HepG2 (cell line): ENCODE measurements around the gene DCTN3. TPM values are rescaled to one million over a fixed set of nuclear protein-coding genes. Genes with fewer than 3 reads are reported as not detected.

Experiments
- ATAC-seq: fragments of 200-7000 bp; cut with Tn5 transposase; 3 replicates; pipeline ENCODE4 v1.9.1; 2020; ENCODE audit warnings: mild to moderate bottlenecking, moderate library complexity
- Bru-seq: library from RNA; stranded (reverse); fragments of 400-500 nt; gene quantifications from one replicate; lab custom pipeline; 2021; lab: Mats Ljungman, UMichigan
- BruChase-seq, 2 experiments: library from RNA; stranded (reverse); fragments of 400-500 nt; gene quantifications; one replicate each; lab custom pipeline; 2021; lab: Mats Ljungman, UMichigan
- BruUV-seq: library from RNA; stranded (reverse); fragments of 400-500 nt; replicated peaks from 2 replicates; lab custom pipeline; 2021; lab: Mats Ljungman, UMichigan
- CTCF ChIA-PET: fragments of 300-600 bp; formaldehyde crosslinking; extraction: SDS; loops from one replicate; lab custom pipeline; 2021; ENCODE audit warnings: low total read pairs, inconsistent platforms, low intra/inter-chr PET ratio; lab: Yijun Ruan, JAX
- POLR2A ChIA-PET: fragments of 350-600 bp; sonication (Branson Sonifier 250); formaldehyde crosslinking; loops from one replicate; lab custom pipeline; 2020; ENCODE audit warnings: antibody characterized with exemption, inconsistent platforms; lab: Yijun Ruan, JAX
- DNase-seq: peaks from one replicate; pipeline ENCODE4 v3.0.0-alpha.2; 2015; ENCODE audit warnings: low spot score
- FAIRE-seq: peaks from 3 replicates; lab custom pipeline; 2011; peaks lifted over from hg19 to GRCh38; lab: Jason Lieb, UNC
- H2AFZ ChIP-seq: one replicate; pipeline ENCODE4 v1.6.1; 2011; ENCODE audit warnings: low read length, inconsistent platforms
- H3K27ac ChIP-seq: fragments of 300-600 bp; 3 replicates; pipeline ENCODE4 v1.8.0; 2011; ENCODE audit warnings: mixed run types, mild to moderate bottlenecking, mixed read lengths, low read length, inconsistent platforms; ENCODE audit not compliant: insufficient read depth; ENCODE audit errors: extremely low read length
- H3K27me3 ChIP-seq, 2 experiments: fragments of 200-600 bp in 1 of 2; 2 replicates in 1 of 2; 3 replicates in 1 of 2; pipeline versions ENCODE4 v1.6.0 to v1.8.0; 2011; ENCODE audit warnings: low read length in 2 of 2, mild to moderate bottlenecking in 2 of 2, moderate library complexity in 2 of 2, inconsistent platforms in 1 of 2; ENCODE audit not compliant: insufficient read depth in 2 of 2, control insufficient read depth in 1 of 2
- H3K36me3 ChIP-seq, 2 experiments: fragments of 200-600 bp in 1 of 2; replicated peaks in 1 of 2; 2 replicates in 1 of 2; 3 replicates in 1 of 2; pipeline versions ENCODE4 v1.5.1 to v1.8.0; 2011; ENCODE audit warnings: low read length in 2 of 2, inconsistent platforms in 1 of 2; ENCODE audit not compliant: insufficient read depth in 2 of 2, control insufficient read depth in 1 of 2
- H3K4me1 ChIP-seq: 2 replicates; pipeline ENCODE4 v1.5.1; 2012; ENCODE audit warnings: low read length, inconsistent platforms; ENCODE audit not compliant: insufficient read depth
- H3K4me2 ChIP-seq: 2 replicates; pipeline ENCODE4 v1.6.0; 2011; ENCODE audit warnings: low read depth, low read length, inconsistent platforms
- H3K4me3 ChIP-seq, 3 experiments: fragments of 200-600 bp in 1 of 3; sonication (generic), shearing (Covaris generic) in 1 of 3; replicated peaks in 1 of 3; 2 replicates each; pipeline ENCODE4 v1.5.1; 2011 to 2016; ENCODE audit warnings: low read length in 3 of 3, inconsistent platforms in 2 of 3, low read depth in 2 of 3, mild to moderate bottlenecking in 2 of 3, control low read depth in 1 of 3, mixed read lengths in 1 of 3; ENCODE audit not compliant: insufficient read depth in 1 of 3
- H3K79me2 ChIP-seq: one replicate; pipeline ENCODE4 v1.6.1; 2011; ENCODE audit warnings: low read length, inconsistent platforms; ENCODE audit not compliant: insufficient read depth
- H3K9ac ChIP-seq: 2 replicates; pipeline ENCODE4 v1.6.0; 2011; ENCODE audit warnings: mild to moderate bottlenecking, low read depth, low read length, inconsistent platforms; ENCODE audit not compliant: insufficient read depth
- H3K9me3 ChIP-seq: 2 replicates; pipeline ENCODE4 v1.5.1; 2012; ENCODE audit warnings: mild to moderate bottlenecking, low read length
- H4K20me1 ChIP-seq: 2 replicates; pipeline ENCODE4 v1.6.0; 2011; ENCODE audit warnings: inconsistent platforms, mild to moderate bottlenecking, low read length, moderate library complexity; ENCODE audit not compliant: insufficient read depth
- MIXL1 ChIP-seq: IDR thresholded peaks from 2 replicates; pipeline ENCODE4 v1.6.1; 2016
- NFE2 ChIP-seq: sonication (generic); formaldehyde crosslinking; IDR thresholded peaks from 2 replicates; pipeline ENCODE4 v1.4.0; 2020; ENCODE audit warnings: missing genetic modification reagents
- POLR2A ChIP-seq, 2 experiments: IDR thresholded peaks; 2 replicates each; pipeline ENCODE4 v1.6.1; 2011; ENCODE audit warnings: low read depth in 2 of 2, low read length in 2 of 2, mild to moderate bottlenecking in 1 of 2, moderate library complexity in 1 of 2; ENCODE audit not compliant: insufficient read depth in 1 of 2
- SIX4 ChIP-seq: sonication (generic); formaldehyde crosslinking; IDR thresholded peaks from 2 replicates; pipeline ENCODE4 v1.4.0; 2020; ENCODE audit warnings: missing genetic modification reagents
- SMAD1 ChIP-seq: sonication (generic); formaldehyde crosslinking; IDR thresholded peaks from 2 replicates; pipeline ENCODE4 v1.4.0; 2020; ENCODE audit warnings: missing genetic modification reagents, low read depth, mild to moderate bottlenecking, borderline replicate concordance
- ZBTB7B ChIP-seq: sonication (generic); formaldehyde crosslinking; IDR thresholded peaks from 2 replicates; pipeline ENCODE4 v1.4.0; 2020; ENCODE audit warnings: missing genetic modification reagents
- WGBS: methylation state at CpG from one replicate; pipeline ENCODE4 v1.1.6; 2017; ENCODE audit warnings: low lambda C conversion rate; 5-methylcytosine and 5-hydroxymethylcytosine counted together
- in situ Hi-C: cut with HindIII; loops from 2 replicates; pipeline ENCODE4 v1.10.0; 2017; ENCODE audit warnings: low pct_unique_long_range_greater_than_20kb; ENCODE audit not compliant: extremely low pct_ligation_motif_present
- intact Hi-C: fragments of 100-400 bp; cut with micrococcal nuclease; formaldehyde crosslinking; loops from one replicate; pipeline ENCODE4 v1.10.0; 2022; ENCODE audit not compliant: unreplicated experiment
- long read RNA-seq, 2 experiments: library from RNA in 1 of 2; library from polyadenylated mRNA in 1 of 2; stranded (forward) in 1 of 2; unstranded in 1 of 2; transcript quantifications; one replicate each; pipeline ENCODE4 v2.0.0, GENCODE V29; 2019 to 2022
- polyA minus RNA-seq, 3 experiments: library from RNA; depleted of rRNA, polyadenylated mRNA; stranded (reverse); fragments of >200 nt; gene quantifications; 2 replicates each; pipeline ENCODE4 v1.2.3, GENCODE V29; 2011; ENCODE audit warnings: low replicate concordance in 1 of 3
- polyA plus RNA-seq, 8 experiments: library from polyadenylated mRNA; depleted of rRNA in 3 of 8; stranded (reverse) in 7 of 8; unstranded in 1 of 8; fragments of >200 nt; fragmentation: Illumina TruSeq in 4 of 8; extraction: Trizol in 4 of 8; gene quantifications; 2 replicates each; pipeline versions ENCODE4 v1.2.1 to v1.2.3, GENCODE V29; 2011 to 2016; ENCODE audit warnings: low read depth in 4 of 8, missing spikeins in 1 of 8, mixed read lengths in 1 of 8; ENCODE audit not compliant: insufficient read depth in 1 of 8
- total RNA-seq, 5 experiments: library from RNA; depleted of rRNA; stranded (reverse); fragments of >200 nt; fragmentation: Illumina TruSeq; extraction: Trizol; gene quantifications; 2 replicates each; pipeline ENCODE4 v1.2.3, GENCODE V29; 2016; ENCODE audit warnings: low read depth in 1 of 5
- TF ChIP-seq, protein P1 (sequence below): sonication (generic); formaldehyde crosslinking; IDR thresholded peaks from 2 replicates; pipeline ENCODE4 v1.4.0; 2020; ENCODE audit warnings: low read depth, mild to moderate bottlenecking, missing genetic modification reagents
- TF ChIP-seq, protein P2 (sequence below): sonication (generic); formaldehyde crosslinking; IDR thresholded peaks from 2 replicates; pipeline ENCODE4 v1.5.1; 2020; ENCODE audit warnings: missing genetic modification reagents, mild to moderate bottlenecking, borderline replicate concordance
- TF ChIP-seq, protein P3 (sequence below): sonication (generic); formaldehyde crosslinking; IDR thresholded peaks from 2 replicates; pipeline ENCODE4 v1.8.1; 2023; ENCODE audit warnings: mild to moderate bottlenecking, missing genetic modification reagents
- TF ChIP-seq, protein P4 (sequence below): IDR thresholded peaks from 2 replicates; pipeline ENCODE4 v1.6.1; 2016; ENCODE audit warnings: missing compliant biosample characterization, missing genetic modification reagents, borderline replicate concordance

DCTN3 gene
- total RNA-seq (2016; rRNA removed; fragmentation: Illumina TruSeq; extraction: Trizol) (27.4 and 30.8 TPM in 2 replicates), polyA plus RNA-seq (2011; rRNA removed) (32.8 and 34.5 TPM in 2 replicates), polyA minus RNA-seq (2011; rRNA and poly(A)+ RNA removed; ENCODE audit: low replicate concordance) (25.6 and 63.0 TPM in 2 replicates), Bru-seq, nascent RNA (percentile 58 among the genes with signal in this experiment), BruChase-seq, experiment 1, labeled RNA remaining after a 6-hour chase (percentile 64 among the genes with signal in this experiment), BruChase-seq, experiment 2, labeled RNA remaining after a 2-hour chase (percentile 55 among the genes with signal in this experiment)
- total RNA-seq (2016; cell fraction: cytosol; rRNA removed; fragmentation: Illumina TruSeq; extraction: Trizol; ENCODE audit: low read depth) = 11.0 and 11.1 TPM in 2 replicates
- 29.0 and 29.5 TPM in 2 replicates for total RNA-seq (2016; cell fraction: insoluble cytoplasmic fraction; rRNA removed; fragmentation: Illumina TruSeq; extraction: Trizol)
- total RNA-seq (2016; cell fraction: membrane; rRNA removed; fragmentation: Illumina TruSeq; extraction: Trizol) = 15.9 and 16.4 TPM in 2 replicates
- 15.7 and 15.9 TPM in 2 replicates for total RNA-seq (2016; cell fraction: nucleus; rRNA removed; fragmentation: Illumina TruSeq; extraction: Trizol)
- polyA plus RNA-seq (2011; cell fraction: cytosol; rRNA removed) = 32.8 and 40.8 TPM in 2 replicates
- polyA plus RNA-seq (2011; cell fraction: nucleus; rRNA removed) = 36.1 and 42.7 TPM in 2 replicates
- 27.8 and 28.4 TPM in 2 replicates for polyA plus RNA-seq (2012)
- 15.7 and 17.6 TPM in 2 replicates for polyA plus RNA-seq (2016; cell fraction: cytosol; fragmentation: Illumina TruSeq; extraction: Trizol; ENCODE audit: low read depth)
- 38.4 and 45.3 TPM in 2 replicates for polyA plus RNA-seq (2016; cell fraction: insoluble cytoplasmic fraction; fragmentation: Illumina TruSeq; extraction: Trizol; ENCODE audit: low read depth)
- 19.8 and 22.1 TPM in 2 replicates for polyA plus RNA-seq (2016; cell fraction: membrane; fragmentation: Illumina TruSeq; extraction: Trizol; ENCODE audit: low read depth)
- 37.1 and 38.5 TPM in 2 replicates for polyA plus RNA-seq (2016; cell fraction: nucleus; fragmentation: Illumina TruSeq; extraction: Trizol; ENCODE audit: insufficient read depth, low read depth)
- polyA minus RNA-seq (2011; cell fraction: cytosol; rRNA and poly(A)+ RNA removed) = 6.0 and 6.2 TPM in 2 replicates
- polyA minus RNA-seq (2011; cell fraction: nucleus; rRNA and poly(A)+ RNA removed) = 17.4 and 23.5 TPM in 2 replicates
- long read RNA-seq, experiment 1, transcript DCTN3-201 (7 exons, 808 nt) = major isoform, 48 of 51 reads
- long read RNA-seq, experiment 1, partial matches to known transcripts = 0 of 51 reads
- long read RNA-seq, experiment 1, other reads (novel, unspliced or antisense) = 2 of 51 reads
- long read RNA-seq, experiment 2, transcript DCTN3-201 (7 exons, 808 nt) = major isoform, 44 of 49 reads
- long read RNA-seq, experiment 2, partial matches to known transcripts = 1 of 49 reads
- long read RNA-seq, experiment 2, other reads (novel, unspliced or antisense) = 2 of 49 reads

DNA sequence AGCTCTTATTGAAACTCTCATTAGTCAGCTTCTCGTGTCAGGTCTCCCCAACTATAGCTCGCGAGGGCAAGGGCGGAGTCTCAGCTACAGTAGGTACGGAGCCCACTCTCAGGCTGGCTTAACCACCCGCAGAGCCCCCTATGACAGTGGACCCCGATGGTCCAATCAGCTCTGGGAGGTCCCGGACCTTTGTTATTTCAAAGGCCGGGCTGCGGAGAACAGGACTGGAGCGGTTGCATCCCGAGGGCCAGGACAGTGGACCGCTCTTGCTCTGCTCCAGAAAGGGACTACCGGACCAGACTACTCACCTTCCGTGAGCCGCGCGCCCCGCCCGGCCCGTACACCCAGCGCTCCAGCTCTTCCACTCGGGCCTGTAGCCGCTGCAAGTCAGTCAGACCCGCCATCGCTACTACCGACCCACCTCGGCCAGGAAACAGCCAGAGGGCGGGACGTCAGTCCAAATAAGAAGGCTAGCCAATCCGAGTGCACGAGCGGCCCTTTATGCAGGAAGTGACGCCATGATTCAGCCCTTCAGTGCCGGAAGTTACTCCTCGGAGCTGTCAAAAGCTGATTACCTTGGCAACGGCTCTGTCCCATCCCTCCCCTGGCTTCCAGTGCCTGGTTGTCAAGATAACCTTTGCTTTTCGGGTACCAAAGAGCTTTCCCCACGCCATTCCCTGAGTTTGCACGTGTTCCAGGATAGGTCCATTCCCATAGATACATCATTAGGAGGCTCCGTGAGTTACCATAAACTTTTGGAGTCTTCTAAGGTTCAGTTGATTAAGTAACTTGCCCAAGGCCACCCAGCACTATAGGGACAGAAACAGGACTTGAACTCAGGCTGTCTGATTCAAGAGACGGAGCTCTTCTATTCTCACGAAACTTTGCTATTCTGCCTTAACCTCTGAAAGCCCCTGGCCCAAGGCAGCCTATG lies at the start of gene DCTN3:
Gene DCTN3, minus strand, starts transcription at position 435 of the 934 bp plus-strand sequence. Its CDS starts 31 bp downstream, at position 404.
- peaks cover 17% of the 10 kb centered on the region for H3K4me1 ChIP-seq
- ATAC-seq (peak; percentile 98), FAIRE-seq (peak; percentile 98), DNase-seq (peak; percentile 91)
- H3K9ac ChIP-seq = peak within 1 kb of the TSS; percentile 75
- peak within 1 kb of the TSS; percentile 89 to 93 (median 89) for H3K4me3 ChIP-seq
- H3K9me3 ChIP-seq = no peaks in the 10 kb centered on the region
- H3K27me3 ChIP-seq = peaks cover 0 to 2% of the 10 kb centered on the region in 2 experiments; a peak in 2 of 5 replicates
- H3K4me2 ChIP-seq = peak within 1 kb of the TSS; percentile 81
- POLR2A ChIA-PET = interaction anchor here (0.6 to 1.9 kb wide), 8 partner anchors 9 to 45 kb away, joined by 3 to 14 read pairs (median 4); partner anchors contain the start of genes ARID3C, GALT, IL11RA and SIGMAR1
- in situ Hi-C loops = no loop called here
- intact Hi-C loops = loop anchor here (1.0 kb wide), 1 partner anchor 8 kb away; the partner anchor contains the start of gene RPP25L
- peak within 1 kb of the TSS; percentile 97 for H2AFZ ChIP-seq
- TSS peak; percentile 68 for BruUV-seq
- CTCF ChIA-PET = no interaction called here
- peaks cover 2 to 4% of the 10 kb centered on the region in 2 experiments; a peak in 2 of 5 replicates for H3K36me3 ChIP-seq
- 14% methylated on average over 16 of the region's 43 CpGs for WGBS
- H3K79me2 ChIP-seq = no peaks in the 10 kb centered on the region
- H3K27ac ChIP-seq = no peak within 1 kb of the TSS
- no peaks in the 10 kb centered on the region for H4K20me1 ChIP-seq
- TF ChIP-seq, protein P1, sequence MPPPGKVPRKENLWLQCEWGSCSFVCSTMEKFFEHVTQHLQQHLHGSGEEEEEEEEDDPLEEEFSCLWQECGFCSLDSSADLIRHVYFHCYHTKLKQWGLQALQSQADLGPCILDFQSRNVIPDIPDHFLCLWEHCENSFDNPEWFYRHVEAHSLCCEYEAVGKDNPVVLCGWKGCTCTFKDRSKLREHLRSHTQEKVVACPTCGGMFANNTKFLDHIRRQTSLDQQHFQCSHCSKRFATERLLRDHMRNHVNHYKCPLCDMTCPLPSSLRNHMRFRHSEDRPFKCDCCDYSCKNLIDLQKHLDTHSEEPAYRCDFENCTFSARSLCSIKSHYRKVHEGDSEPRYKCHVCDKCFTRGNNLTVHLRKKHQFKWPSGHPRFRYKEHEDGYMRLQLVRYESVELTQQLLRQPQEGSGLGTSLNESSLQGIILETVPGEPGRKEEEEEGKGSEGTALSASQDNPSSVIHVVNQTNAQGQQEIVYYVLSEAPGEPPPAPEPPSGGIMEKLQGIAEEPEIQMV (CRISPR knock-in tag) = no peak
- TF ChIP-seq NFE2 (CRISPR knock-in tag) = no peak
- TF ChIP-seq POLR2A (IDR thresholded peaks at IDR 0.05; ENCODE audit: insufficient read depth in 1 of 2, low read depth in 2 of 2, low read length in 2 of 2) = peak; percentile 49 to 57
- no peak for TF ChIP-seq SMAD1 (CRISPR knock-in tag)
- TF ChIP-seq, protein P2, sequence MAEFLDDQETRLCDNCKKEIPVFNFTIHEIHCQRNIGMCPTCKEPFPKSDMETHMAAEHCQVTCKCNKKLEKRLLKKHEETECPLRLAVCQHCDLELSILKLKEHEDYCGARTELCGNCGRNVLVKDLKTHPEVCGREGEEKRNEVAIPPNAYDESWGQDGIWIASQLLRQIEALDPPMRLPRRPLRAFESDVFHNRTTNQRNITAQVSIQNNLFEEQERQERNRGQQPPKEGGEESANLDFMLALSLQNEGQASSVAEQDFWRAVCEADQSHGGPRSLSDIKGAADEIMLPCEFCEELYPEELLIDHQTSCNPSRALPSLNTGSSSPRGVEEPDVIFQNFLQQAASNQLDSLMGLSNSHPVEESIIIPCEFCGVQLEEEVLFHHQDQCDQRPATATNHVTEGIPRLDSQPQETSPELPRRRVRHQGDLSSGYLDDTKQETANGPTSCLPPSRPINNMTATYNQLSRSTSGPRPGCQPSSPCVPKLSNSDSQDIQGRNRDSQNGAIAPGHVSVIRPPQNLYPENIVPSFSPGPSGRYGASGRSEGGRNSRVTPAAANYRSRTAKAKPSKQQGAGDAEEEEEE (CRISPR knock-in tag) = no peak
- no peak for TF ChIP-seq ZBTB7B (CRISPR knock-in tag)
- TF ChIP-seq, protein P3, sequence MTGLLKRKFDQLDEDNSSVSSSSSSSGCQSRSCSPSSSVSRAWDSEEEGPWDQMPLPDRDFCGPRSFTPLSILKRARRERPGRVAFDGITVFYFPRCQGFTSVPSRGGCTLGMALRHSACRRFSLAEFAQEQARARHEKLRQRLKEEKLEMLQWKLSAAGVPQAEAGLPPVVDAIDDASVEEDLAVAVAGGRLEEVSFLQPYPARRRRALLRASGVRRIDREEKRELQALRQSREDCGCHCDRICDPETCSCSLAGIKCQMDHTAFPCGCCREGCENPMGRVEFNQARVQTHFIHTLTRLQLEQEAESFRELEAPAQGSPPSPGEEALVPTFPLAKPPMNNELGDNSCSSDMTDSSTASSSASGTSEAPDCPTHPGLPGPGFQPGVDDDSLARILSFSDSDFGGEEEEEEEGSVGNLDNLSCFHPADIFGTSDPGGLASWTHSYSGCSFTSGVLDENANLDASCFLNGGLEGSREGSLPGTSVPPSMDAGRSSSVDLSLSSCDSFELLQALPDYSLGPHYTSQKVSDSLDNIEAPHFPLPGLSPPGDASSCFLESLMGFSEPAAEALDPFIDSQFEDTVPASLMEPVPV = 0 out of 2 replicates have a peak, but pooled peaks have one; percentile 26
- TF ChIP-seq MIXL1 (CRISPR knock-in tag) = no peak
- no peak for TF ChIP-seq SIX4 (CRISPR knock-in tag)
- TF ChIP-seq, protein P4, sequence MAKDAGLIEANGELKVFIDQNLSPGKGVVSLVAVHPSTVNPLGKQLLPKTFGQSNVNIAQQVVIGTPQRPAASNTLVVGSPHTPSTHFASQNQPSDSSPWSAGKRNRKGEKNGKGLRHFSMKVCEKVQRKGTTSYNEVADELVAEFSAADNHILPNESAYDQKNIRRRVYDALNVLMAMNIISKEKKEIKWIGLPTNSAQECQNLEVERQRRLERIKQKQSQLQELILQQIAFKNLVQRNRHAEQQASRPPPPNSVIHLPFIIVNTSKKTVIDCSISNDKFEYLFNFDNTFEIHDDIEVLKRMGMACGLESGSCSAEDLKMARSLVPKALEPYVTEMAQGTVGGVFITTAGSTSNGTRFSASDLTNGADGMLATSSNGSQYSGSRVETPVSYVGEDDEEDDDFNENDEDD (CRISPR knock-in tag) = peak; percentile 42; the same call in 1 of the 2 replicates
